K562 (cell line): Measurements from ENCODE around the gene PPT2. TPM values are rescaled to one million over a fixed set of nuclear protein-coding genes. Genes with fewer than 3 reads are reported as not detected.

Experiments used
- ATAC-seq: fragments of 200-7000 bp; cut with Tn5 transposase; 3 replicates; pipeline ENCODE4 v1.9.1; 2020; ENCODE audit warnings: moderate library complexity
- BruUV-seq: library from RNA; stranded (reverse); fragments of 400-500 nt; replicated peaks from 2 replicates; lab custom pipeline; 2021; lab: Mats Ljungman, UMichigan
- CTCF ChIA-PET: fragments of 300-600 bp; formaldehyde crosslinking; extraction: SDS; loops from one replicate; lab custom pipeline; 2021; ENCODE audit warnings: low intra/inter-chr PET ratio; lab: Yijun Ruan, JAX
- POLR2A ChIA-PET: fragments of 300-600, 350-650 bp; sonication (Branson Sonifier 250); formaldehyde crosslinking; extraction: SDS; loops from one replicate; lab custom pipeline; 2021; ENCODE audit warnings: antibody characterized with exemption, inconsistent platforms; lab: Yijun Ruan, JAX
- DNase-seq, 4 experiments: peaks; one replicate each; pipeline versions ENCODE4 v3.0.0 to v3.0.0-alpha.2; 2011 to 2018; ENCODE audit warnings: low spot score in 3 of 4, mixed read lengths in 3 of 4; ENCODE audit errors: extremely low read depth in 1 of 4
- FAIRE-seq: peaks from 2 replicates; lab custom pipeline; 2011; peaks lifted over from hg19 to GRCh38; lab: Jason Lieb, UNC
- H2AFZ ChIP-seq: 2 replicates; pipeline ENCODE4 v1.6.0; 2011; ENCODE audit warnings: low read depth, low read length, control low read depth, inconsistent platforms
- H3K27ac ChIP-seq: fragments of 200-600 bp; 3 replicates; pipeline ENCODE4 v1.8.0; 2011; ENCODE audit warnings: low read depth, mild to moderate bottlenecking, control low read depth, inconsistent platforms, low read length, moderate library complexity, mixed read lengths; ENCODE audit errors: extremely low read depth
- H3K27me3 ChIP-seq, 2 experiments: fragments of 300-600 bp in 1 of 2; 2 replicates in 1 of 2; 3 replicates in 1 of 2; pipeline versions ENCODE4 v1.6.0 to v1.8.0; 2011; ENCODE audit warnings: inconsistent platforms in 2 of 2, low read length in 2 of 2, mild to moderate bottlenecking in 1 of 2, mixed read lengths in 1 of 2, moderate library complexity in 1 of 2; ENCODE audit not compliant: control insufficient read depth in 2 of 2, insufficient read depth in 2 of 2
- H3K36me3 ChIP-seq: fragments of 300-600 bp; 3 replicates; pipeline ENCODE4 v1.8.0; 2011; ENCODE audit warnings: mild to moderate bottlenecking, low read length, inconsistent platforms; ENCODE audit not compliant: control insufficient read depth, insufficient read depth
- H3K4me1 ChIP-seq, 2 experiments: fragments of 200-600 bp in 1 of 2; replicated peaks in 1 of 2; 2 replicates in 1 of 2; 3 replicates in 1 of 2; pipeline versions ENCODE4 v1.5.1 to v1.8.0; 2011; ENCODE audit warnings: inconsistent platforms in 2 of 2, low read length in 2 of 2, mild to moderate bottlenecking in 1 of 2, mixed read lengths in 1 of 2, moderate library complexity in 1 of 2; ENCODE audit not compliant: control insufficient read depth in 2 of 2, insufficient read depth in 2 of 2
- H3K4me2 ChIP-seq: 2 replicates; pipeline ENCODE4 v1.6.1; 2011; ENCODE audit warnings: low read length, control low read depth, inconsistent platforms, mixed read lengths; ENCODE audit not compliant: insufficient read depth
- H3K4me3 ChIP-seq: fragments of 200-600 bp; sonication (generic), shearing (Covaris generic); 2 replicates; pipeline ENCODE4 v1.5.1; 2016; ENCODE audit warnings: control low read depth, inconsistent platforms
- H3K79me2 ChIP-seq: fragments of 200-600 bp; 3 replicates; pipeline ENCODE4 v1.8.0; 2011; ENCODE audit warnings: low read length, inconsistent platforms; ENCODE audit not compliant: control insufficient read depth, insufficient read depth
- H3K9ac ChIP-seq, 2 experiments: 2 replicates each; pipeline versions ENCODE4 v1.6.0 to v1.6.1; 2011; ENCODE audit warnings: low read depth in 2 of 2, low read length in 2 of 2, control low read depth in 1 of 2, inconsistent platforms in 1 of 2, mild to moderate bottlenecking in 1 of 2, mixed read lengths in 1 of 2; ENCODE audit not compliant: insufficient read depth in 1 of 2
- H3K9me1 ChIP-seq: one replicate; pipeline ENCODE4 v1.6.0; 2011; ENCODE audit warnings: inconsistent platforms, mild to moderate bottlenecking, low read length, moderate library complexity; ENCODE audit not compliant: control insufficient read depth, insufficient read depth
- H3K9me3 ChIP-seq: replicated peaks from 2 replicates; pipeline ENCODE4 v1.5.1; 2011; ENCODE audit warnings: low read depth, low read length, inconsistent platforms; ENCODE audit not compliant: control insufficient read depth, insufficient read depth
- H4K20me1 ChIP-seq: replicated peaks from 2 replicates; pipeline ENCODE4 v1.6.1; 2011; ENCODE audit warnings: low read length, inconsistent platforms, mixed read lengths; ENCODE audit not compliant: control insufficient read depth, insufficient read depth
- ARHGAP35 ChIP-seq: fragments of 450-650 bp; IDR thresholded peaks from 2 replicates; pipeline ENCODE4 v1.6.1; 2018; ENCODE audit not compliant: partially characterized antibody
- ATF3 ChIP-seq, 2 experiments: fragments of 450-650 bp in 1 of 2; sonication (generic) in 1 of 2; formaldehyde crosslinking in 1 of 2; IDR thresholded peaks in 1 of 2; conservative IDR thresholded peaks in 1 of 2; 2 replicates each; pipeline versions ENCODE4 v1.6.1 to v1.8.1; 2016 to 2023; ENCODE audit warnings: mild to moderate bottlenecking in 2 of 2, moderate library complexity in 2 of 2, inconsistent platforms in 1 of 2, missing genetic modification reagents in 1 of 2
- E2F8 ChIP-seq: fragments of 450-650 bp; IDR thresholded peaks from 2 replicates; pipeline ENCODE4 v1.7.1; 2018; ENCODE audit warnings: mild to moderate bottlenecking, low read depth; ENCODE audit not compliant: partially characterized antibody
- HOMEZ ChIP-seq: fragments of 250-450 bp; sonication (Bioruptor Pico); IDR thresholded peaks from 2 replicates; pipeline ENCODE4 v1.4.0; 2020; ENCODE audit warnings: mild to moderate bottlenecking, moderate library complexity
- JUND ChIP-seq, 2 experiments: IDR thresholded peaks; 2 replicates in 1 of 2; 3 replicates in 1 of 2; pipeline ENCODE4 v1.6.1; 2011; ENCODE audit warnings: borderline replicate concordance in 2 of 2, low read depth in 2 of 2, low read length in 2 of 2, improper control_type of control experiment in 1 of 2, missing biosample characterization in 1 of 2, missing genetic modification characterization in 1 of 2, missing genetic modification reagents in 1 of 2
- RFX7 ChIP-seq: fragments of 250-450 bp; sonication (Bioruptor Pico); IDR thresholded peaks from 2 replicates; pipeline ENCODE4 v1.5.1; 2021; ENCODE audit warnings: mild to moderate bottlenecking
- ZEB2 ChIP-seq: fragments of 450-650 bp; IDR thresholded peaks from 2 replicates; pipeline ENCODE4 v1.6.1; 2016
- ZNF263 ChIP-seq: sonication (generic); formaldehyde crosslinking; IDR thresholded peaks from 2 replicates; pipeline ENCODE4 v1.8.0; 2022; ENCODE audit warnings: mild to moderate bottlenecking, missing genetic modification reagents, borderline replicate concordance
- WGBS: fragments of 100-300 bp; shearing (Covaris generic); methylation state at CpG from one replicate; pipeline ENCODE4 v1.1.6; 2016; ENCODE audit warnings: low coverage, mixed read lengths; ENCODE audit not compliant: insufficient coverage; ENCODE audit errors: missing lambda C conversion rate; 5-methylcytosine and 5-hydroxymethylcytosine counted together
- in situ Hi-C: fragments of 300-500 bp; cut with MboI; formaldehyde crosslinking; loops from 4 replicates; pipeline ENCODE4 v1.15.0; 2018; ENCODE audit warnings: inconsistent platforms, mixed read lengths
- intact Hi-C: fragments of 100-400 bp; cut with micrococcal nuclease; formaldehyde crosslinking; loops from 2 replicates; pipeline ENCODE4 v1.14.2; 2022
- polyA plus RNA-seq, 8 experiments: library from polyadenylated mRNA; depleted of rRNA in 4 of 8; stranded (reverse) in 5 of 8; unstranded in 3 of 8; fragments of >200 nt; fragmentation: Nextera tagmentation in 2 of 8; fragmentation: Illumina TruSeq in 1 of 8; extraction: Ambion mirVana in 2 of 8; extraction: Trizol in 1 of 8; gene quantifications; 2 replicates each; pipeline versions ENCODE4 v1.2.1 to v1.2.3, GENCODE V29; 2011 to 2014; ENCODE audit warnings: inconsistent platforms in 1 of 8, missing spikeins in 1 of 8
- total RNA-seq, 7 experiments: library from RNA; depleted of rRNA in 6 of 7; stranded (reverse); fragments of >200 nt in 6 of 7; fragmentation: Illumina TruSeq in 2 of 7; extraction: Trizol in 2 of 7; gene quantifications; 2 replicates each; pipeline versions ENCODE4 v1.2.1 to v1.2.3, GENCODE V29; 2011 to 2021; ENCODE audit warnings: low replicate concordance in 1 of 7

PPT2 gene
- total and polyA plus RNA-seq, 9 of the 15 experiments (the other 6 are each of a cell fraction or from before 2014, with no cell fraction given) = 27.4 to 98.8 (median 69.9) TPM

- no peak for FAIRE-seq
- Histone ChIP-seq H3K9ac (peak overlapping the region; percentile 90 to 94; a peak in 3 of 4 replicates), H3K9me3 (no peaks in the 10 kb centered on the region), H2AFZ (0 out of 2 replicates have a peak overlapping the region, but pooled peaks have one; percentile 11), H3K27ac (peak overlapping the region; percentile 86; the same call in 2 of the 3 replicates), H3K4me1 (peaks cover 25 to 28% of the 10 kb centered on the region in 2 experiments), H3K27me3 (no peaks in the 10 kb centered on the region), H4K20me1 (no peaks in the 10 kb centered on the region), H3K36me3 (peaks cover 47% of the 10 kb centered on the region; the same call in 2 of the 3 replicates), H3K4me2 (peak overlapping the region; percentile 99), H3K79me2 (peaks cover 39% of the 10 kb centered on the region), H3K9me1 (no peaks in the 10 kb centered on the region), H3K4me3 (peak overlapping the region; percentile 91)
- in situ Hi-C loops = no loop called here
- DNase-seq = peak in 1 of 4 experiments; percentile 49
- ChIA-PET CTCF (no interaction called here), POLR2A (interaction anchor here (2.0 to 3.3 kb wide), 2 partner anchors 8 to 51 kb away, joined by 9 to 11 read pairs; partner anchors contain the start of gene RNF5)
- ATAC-seq = no peak
- no TSS peak for BruUV-seq
- 23% methylated on average over 8 of the region's 8 CpGs for WGBS
- intact Hi-C loops = no loop called here
- TF ChIP-seq RFX7 (no peak), ATF3 (IDR thresholded peaks at IDR 0.05) (peak; percentile 56; the same call in 1 of the 2 replicates), ATF3 (CRISPR knock-in tag; conservative IDR thresholded peaks at IDR 0.05) (no peak), ZEB2 (0 out of 2 replicates have a peak, but pooled peaks have one; percentile 34), ARHGAP35 (peak; percentile 49), HOMEZ (CRISPR knock-in tag) (no peak), E2F8 (no peak), ZNF263 (peak; percentile 82), JUND (IDR thresholded peaks at IDR 0.05; ENCODE audit: borderline replicate concordance, low read depth, low read length) (0 out of 2 replicates have a peak, but pooled peaks have one; percentile 14), JUND (tag; IDR thresholded peaks at IDR 0.05; ENCODE audit: borderline replicate concordance, low read depth, low read length) (no peak; the same call in 2 of the 3 replicates)
These were observed 27.1 kb upstream of the PPT2 start for GRCh38 chr6:32126880-32127279.
